Gastroesophageal sphincter (tissue), 4 donors: ENCODE results near the gene BUD13. TPM values are rescaled to one million over a fixed set of nuclear protein-coding genes. Genes with fewer than 3 reads are reported as not detected.
"Not testable (repeated sequence)": the region's sequence is repeated elsewhere in the genome, so short reads cannot be mapped to it uniquely, and the experiment has no call there.

ENCODE experiments used
- ATAC-seq: fragments of 150-250 bp; one replicate; pipeline ENCODE4 v1.9.1; 2016; ENCODE audit warnings: mild to moderate bottlenecking, moderate library complexity
- H3K27ac ChIP-seq, 4 donors: fragments of 200-600 bp; sonication (generic) in 3 of 4; 1 replicate in 3 of 4; 2 replicates in 1 of 4; pipeline ENCODE4 v1.5.1; 2016 to 2019
- H3K27me3 ChIP-seq: fragments of 200-600 bp; sonication (generic); one replicate; pipeline ENCODE4 v1.5.1; 2019
- H3K36me3 ChIP-seq, 2 donors: fragments of 200-600 bp; sonication (generic); one replicate each; pipeline ENCODE4 v1.5.1; 2019; ENCODE audit warnings: control low read depth in 1 of 2
- H3K4me1 ChIP-seq, 3 donors: fragments of 200-600 bp; sonication (generic); 1 replicate in 2 of 3; 2 replicates in 1 of 3; pipeline ENCODE4 v1.5.1; 2016 to 2019; ENCODE audit warnings: control low read depth in 2 of 3
- H3K4me3 ChIP-seq, 2 donors: fragments of 200-600 bp; sonication (generic); one replicate each; pipeline ENCODE4 v1.5.1; 2019; ENCODE audit warnings: mild to moderate bottlenecking in 1 of 2, moderate library complexity in 1 of 2
- H3K9me3 ChIP-seq, 3 donors: fragments of 200-600 bp; sonication (generic); one replicate each; pipeline ENCODE4 v1.5.1; 2017 to 2019; ENCODE audit warnings: control low read depth in 2 of 3
- EP300 ChIP-seq: sonication (generic); formaldehyde crosslinking; IDR thresholded peaks from one replicate; pipeline ENCODE4 v1.6.1; 2017; ENCODE audit warnings: antibody characterized with exemption, mild to moderate bottlenecking
- POLR2A ChIP-seq, 2 donors: fragments of 450-650 bp; IDR thresholded peaks; one replicate each; pipeline ENCODE4 v1.6.1; 2017; ENCODE audit warnings: antibody characterized with exemption in 2 of 2, mild to moderate bottlenecking in 2 of 2, moderate library complexity in 1 of 2
- POLR2AphosphoS5 ChIP-seq: sonication (generic); formaldehyde crosslinking; IDR thresholded peaks from one replicate; pipeline ENCODE4 v1.6.1; 2017; ENCODE audit warnings: antibody characterized with exemption
- WGBS, 2 donors: methylation state at CpG; one replicate each; pipeline ENCODE4 v1.1.5; 2018; ENCODE audit warnings: low coverage in 1 of 2; 5-methylcytosine and 5-hydroxymethylcytosine counted together
- total RNA-seq, 4 donors: library from RNA; depleted of rRNA; stranded (reverse); fragments of >200 nt; gene quantifications; one replicate each; pipeline ENCODE4 v1.1.0, GENCODE V29; 2016
- TF ChIP-seq, protein P1 (sequence below), 4 experiments: fragments of 200-600 bp in 2 of 4; fragments of 450-650 bp in 2 of 4; sonication (generic) in 1 of 4; IDR thresholded peaks; one replicate each; pipeline ENCODE4 v1.5.1; 2017 to 2019; ENCODE audit warnings: antibody characterized with exemption in 4 of 4, mild to moderate bottlenecking in 2 of 4, moderate library complexity in 2 of 4

Gene BUD13
- total RNA-seq, 4 donors from 2014 or later = 13.5 to 17.3 (median 15.8) TPM

GRCh38 chr11:116771935-116772334, 852 bp downstream of the BUD13 start:
- ATAC-seq = no peak
- H3K27ac ChIP-seq = peak overlapping the region in 2 of 4 donors; percentile 88 to 98
- WGBS, 2 donors = 0% methylated on average over 2 of the region's 2 CpGs

DNA sequence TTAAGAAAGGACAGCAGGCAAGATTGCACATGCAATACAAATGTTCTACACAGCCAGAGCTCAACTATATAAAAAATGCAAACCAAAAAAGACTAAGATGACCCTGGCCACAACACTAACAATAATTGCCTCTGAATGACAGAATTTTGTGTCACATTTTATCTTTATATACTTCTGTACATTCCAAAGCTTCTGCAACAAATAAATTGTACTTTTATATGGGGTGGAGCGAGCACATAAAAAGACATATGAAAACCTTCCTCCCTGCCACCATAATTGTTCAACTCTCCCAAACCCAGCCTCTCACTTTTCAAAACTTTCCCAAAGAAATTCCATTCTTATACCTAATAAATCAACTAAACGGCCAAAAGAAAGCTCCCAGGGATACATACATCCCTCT, 10.7 kb downstream of the BUD13 start:
- no peaks in the 10 kb centered on the region for H3K27me3 ChIP-seq
- H3K27ac ChIP-seq = no peak overlapping the region
- 83 to 85% methylated on average over 1 to 2 of the region's 2 CpGs for WGBS, 2 donors
- H3K36me3 ChIP-seq = peaks cover 12 to 90% of the 10 kb centered on the region in 2 donors
- no peak for ATAC-seq
- no peaks in the 10 kb centered on the region for H3K4me1 ChIP-seq
- H3K9me3 ChIP-seq = no peaks in the 10 kb centered on the region
- TF ChIP-seq EP300 = no peak
- TF ChIP-seq, protein P1, sequence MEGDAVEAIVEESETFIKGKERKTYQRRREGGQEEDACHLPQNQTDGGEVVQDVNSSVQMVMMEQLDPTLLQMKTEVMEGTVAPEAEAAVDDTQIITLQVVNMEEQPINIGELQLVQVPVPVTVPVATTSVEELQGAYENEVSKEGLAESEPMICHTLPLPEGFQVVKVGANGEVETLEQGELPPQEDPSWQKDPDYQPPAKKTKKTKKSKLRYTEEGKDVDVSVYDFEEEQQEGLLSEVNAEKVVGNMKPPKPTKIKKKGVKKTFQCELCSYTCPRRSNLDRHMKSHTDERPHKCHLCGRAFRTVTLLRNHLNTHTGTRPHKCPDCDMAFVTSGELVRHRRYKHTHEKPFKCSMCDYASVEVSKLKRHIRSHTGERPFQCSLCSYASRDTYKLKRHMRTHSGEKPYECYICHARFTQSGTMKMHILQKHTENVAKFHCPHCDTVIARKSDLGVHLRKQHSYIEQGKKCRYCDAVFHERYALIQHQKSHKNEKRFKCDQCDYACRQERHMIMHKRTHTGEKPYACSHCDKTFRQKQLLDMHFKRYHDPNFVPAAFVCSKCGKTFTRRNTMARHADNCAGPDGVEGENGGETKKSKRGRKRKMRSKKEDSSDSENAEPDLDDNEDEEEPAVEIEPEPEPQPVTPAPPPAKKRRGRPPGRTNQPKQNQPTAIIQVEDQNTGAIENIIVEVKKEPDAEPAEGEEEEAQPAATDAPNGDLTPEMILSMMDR (IDR thresholded peaks at IDR 0.05) = no peak
- no peak for TF ChIP-seq POLR2AphosphoS5
- TF ChIP-seq POLR2A (IDR thresholded peaks at IDR 0.05) = no peak
- no peak overlapping the region for H3K4me3 ChIP-seq

More at GRCh38 chr11:116771935-116772334, 852 bp downstream of the BUD13 start:
- Histone ChIP-seq H3K4me1 (peaks cover 0 to 31% (median 13%) of the 10 kb centered on the region in 3 donors), H3K9me3 (no peaks in the 10 kb centered on the region), H3K36me3 (peaks cover 0 to 40% of the 10 kb centered on the region in 2 donors), H3K27me3 (no peaks in the 10 kb centered on the region), H3K4me3 (peak overlapping the region; percentile 73 to 94)
- TF ChIP-seq EP300 (no peak), POLR2AphosphoS5 (no peak), POLR2A (IDR thresholded peaks at IDR 0.05) (no peak)
- TF ChIP-seq, protein P1 (IDR thresholded peaks at IDR 0.05) = no peak

DNA sequence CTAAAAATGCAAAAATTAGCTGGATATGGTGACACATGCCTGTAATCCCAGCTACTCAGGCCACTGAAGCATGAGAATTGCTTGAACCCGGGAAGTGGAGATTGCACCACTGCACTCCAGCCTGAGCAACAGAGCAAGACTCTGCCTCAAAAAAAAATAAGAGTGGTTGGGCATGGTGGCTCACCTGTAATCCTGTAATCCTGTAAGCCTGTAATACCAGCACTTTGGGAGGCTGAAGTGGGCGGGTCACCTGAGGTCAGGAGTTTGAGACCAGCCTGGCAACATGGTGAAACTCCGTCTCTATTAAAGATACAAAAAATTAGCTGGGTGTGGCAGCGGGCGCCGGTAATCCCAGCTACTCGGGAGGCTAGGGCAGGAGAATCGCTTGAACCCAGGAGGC, 16.7 kb downstream of the BUD13 start:
- H3K27ac ChIP-seq, H3K9me3 ChIP-seq, ATAC-seq, H3K27me3 ChIP-seq, H3K4me1 ChIP-seq, H3K4me3 ChIP-seq: not testable (repeated sequence)
- WGBS, 2 donors = 90% methylated on average over 8 of the region's 8 CpGs; no CpG with 5 or more reads in 1 of the 2 donors
- H3K36me3 ChIP-seq = peaks cover 2 to 100% of the 10 kb centered on the region in 2 donors

GRCh38 chr11:116750070-116750718, 22.6 kb downstream of the BUD13 start:
- Histone ChIP-seq H3K4me3 (no peak overlapping the region), H3K27ac (no peak overlapping the region), H3K9me3 (no peaks in the 10 kb centered on the region), H3K36me3 (peaks cover 4 to 100% of the 10 kb centered on the region in 2 donors), H3K4me1 (no peaks in the 10 kb centered on the region), H3K27me3 (no peaks in the 10 kb centered on the region)
- WGBS, 2 donors = 83 to 86% methylated on average over 1 to 2 of the region's 2 CpGs
- no peak for ATAC-seq
- no peak for TF ChIP-seq POLR2A (IDR thresholded peaks at IDR 0.05)
- TF ChIP-seq POLR2AphosphoS5 = no peak
- no peak for TF ChIP-seq EP300
- TF ChIP-seq, protein P1 (IDR thresholded peaks at IDR 0.05) = no peak

DNA sequence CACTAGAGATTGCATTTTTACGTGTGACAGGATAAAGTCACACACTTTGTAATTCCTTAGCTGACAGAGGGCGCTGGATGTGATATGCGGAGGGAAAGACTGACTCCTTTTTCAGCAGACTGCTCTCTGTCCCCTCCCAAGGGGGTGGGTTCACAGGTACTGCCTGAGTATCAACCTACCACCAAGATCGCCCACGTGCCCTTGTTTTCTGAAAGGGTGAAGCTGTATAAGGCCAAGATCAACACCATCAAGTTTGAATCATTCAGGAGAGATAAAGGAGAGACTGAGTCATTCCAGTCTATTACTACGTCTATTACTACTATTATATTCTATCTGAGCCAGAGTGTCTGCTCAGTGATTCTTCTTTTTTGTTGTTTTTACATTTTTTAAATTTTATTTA, 30.7 kb downstream of the BUD13 start:
- no peak for ATAC-seq
- no peak overlapping the region for H3K27ac ChIP-seq

More for the DNA sequence above, 30.7 kb downstream of the BUD13 start:
- TF ChIP-seq POLR2AphosphoS5 = no peak
- TF ChIP-seq POLR2A (IDR thresholded peaks at IDR 0.05) = no peak
- no peak for TF ChIP-seq EP300
- TF ChIP-seq, protein P1 (IDR thresholded peaks at IDR 0.05) = no peak
- Histone ChIP-seq H3K4me3 (no peak overlapping the region), H3K4me1 (peaks cover 0 to 7% (median 0%) of the 10 kb centered on the region in 3 donors), H3K27me3 (no peaks in the 10 kb centered on the region), H3K36me3 (peaks cover 0 to 19% of the 10 kb centered on the region in 2 donors), H3K9me3 (no peaks in the 10 kb centered on the region)
- 75 to 86% methylated on average over 6 of the region's 6 CpGs for WGBS, 2 donors
